HEK293T (cell line): ENCODE results near the gene PYGB.

Source experiments
- CTCF ChIA-PET: fragments of 350-600 bp; formaldehyde crosslinking; extraction: SDS; loops from one replicate; lab custom pipeline; 2021; ENCODE audit warnings: antibody characterized with exemption, inconsistent platforms; lab: Yijun Ruan, JAX
- POLR2A ChIA-PET: fragments of 350-600 bp; formaldehyde crosslinking; extraction: SDS; loops from one replicate; lab custom pipeline; 2020; ENCODE audit warnings: antibody characterized with exemption, inconsistent platforms; lab: Yijun Ruan, JAX
- DNase-seq: peaks from one replicate; pipeline ENCODE4 v3.0.0; 2012; ENCODE audit warnings: mixed read lengths; ENCODE audit errors: extremely low spot score
- ARNT ChIP-seq: fragments of 450-650 bp; IDR thresholded peaks from 2 replicates; pipeline ENCODE4 v1.6.1; 2017; ENCODE audit warnings: mild to moderate bottlenecking
- BHLHE40 ChIP-seq: fragments of 450-650 bp; IDR thresholded peaks from 2 replicates; pipeline ENCODE4 v1.6.1; 2016; ENCODE audit warnings: mild to moderate bottlenecking, moderate library complexity, borderline replicate concordance
- CTBP1 ChIP-seq: fragments of 450-650 bp; IDR thresholded peaks from 2 replicates; pipeline ENCODE4 v1.6.1; 2016; ENCODE audit warnings: borderline replicate concordance
- ELF4 ChIP-seq: fragments of 450-650 bp; IDR thresholded peaks from 2 replicates; pipeline ENCODE4 v1.6.1; 2017; ENCODE audit warnings: antibody characterized with exemption
- FOXA1 ChIP-seq: fragments of 450-650 bp; IDR thresholded peaks from 2 replicates; pipeline ENCODE4 v1.6.1; 2016; ENCODE audit warnings: mild to moderate bottlenecking
- FOXK2 ChIP-seq: fragments of 450-650 bp; IDR thresholded peaks from 2 replicates; pipeline ENCODE4 v1.6.1; 2016; ENCODE audit warnings: mild to moderate bottlenecking
- FOXM1 ChIP-seq: fragments of 450-650 bp; IDR thresholded peaks from 2 replicates; pipeline ENCODE4 v1.6.1; 2017; ENCODE audit warnings: mild to moderate bottlenecking, borderline replicate concordance
- HDGF ChIP-seq: fragments of 450-650 bp; IDR thresholded peaks from 2 replicates; pipeline ENCODE4 v1.6.1; 2017; ENCODE audit warnings: antibody characterized with exemption, borderline replicate concordance
- L3MBTL2 ChIP-seq: fragments of 450-650 bp; conservative IDR thresholded peaks from 2 replicates; pipeline ENCODE4 v1.6.1; 2016; ENCODE audit warnings: mild to moderate bottlenecking
- LEF1 ChIP-seq: fragments of 450-650 bp; IDR thresholded peaks from 2 replicates; pipeline ENCODE4 v1.6.1; 2017; ENCODE audit warnings: mild to moderate bottlenecking, borderline replicate concordance
- NFRKB ChIP-seq: fragments of 450-650 bp; IDR thresholded peaks from 2 replicates; pipeline ENCODE4 v1.6.1; 2016; ENCODE audit warnings: mild to moderate bottlenecking, moderate library complexity
- SP1 ChIP-seq: fragments of 450-650 bp; IDR thresholded peaks from 2 replicates; pipeline ENCODE4 v1.6.1; 2017
- SUZ12 ChIP-seq: fragments of 450-650 bp; IDR thresholded peaks from 2 replicates; pipeline ENCODE4 v1.6.1; 2016; ENCODE audit warnings: mild to moderate bottlenecking
- TARDBP ChIP-seq: fragments of 450-650 bp; IDR thresholded peaks from 2 replicates; pipeline ENCODE4 v1.6.1; 2016
- ZNF384 ChIP-seq: fragments of 450-650 bp; IDR thresholded peaks from 2 replicates; pipeline ENCODE4 v1.6.1; 2016
- TF ChIP-seq, protein P1 (sequence below): fragments of 450-650 bp; IDR thresholded peaks from 2 replicates; pipeline ENCODE4 v1.6.1; 2016

PYGB gene

DNA sequence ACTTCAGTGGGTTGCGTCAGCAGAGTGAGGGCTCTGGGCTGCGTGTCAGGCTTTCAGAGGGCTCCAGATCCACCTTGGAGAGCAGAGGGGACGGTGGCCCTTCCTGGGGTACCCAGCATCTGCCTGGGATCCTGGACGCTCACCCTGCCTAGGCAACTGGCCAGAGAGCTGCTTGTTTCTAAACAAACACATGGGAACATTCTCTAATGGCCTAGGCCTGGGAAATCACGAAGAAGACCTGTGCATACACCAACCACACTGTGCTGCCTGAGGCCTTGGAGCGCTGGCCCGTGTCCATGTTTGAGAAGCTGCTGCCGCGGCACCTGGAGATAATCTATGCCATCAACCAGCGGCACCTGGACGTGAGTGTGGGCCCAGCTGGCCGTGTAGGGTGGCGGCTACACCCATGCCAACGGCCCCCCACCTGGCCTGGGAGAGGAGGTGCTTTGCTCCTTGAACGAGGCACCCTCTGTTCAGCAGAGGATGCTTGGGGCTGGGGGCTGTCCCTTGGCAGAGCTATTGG lies 32.2 kb downstream of the PYGB start:
- DNase-seq: no peak
- CTCF ChIA-PET: no interaction called here
- POLR2A ChIA-PET: interaction anchor here (1.2 kb wide), 1 partner anchor 31 kb away, joined by 3 read pairs; no protein-coding TSS in a partner anchor
- TF ChIP-seq ZNF384: no peak
- no peak for TF ChIP-seq CTBP1
- TF ChIP-seq BHLHE40: no peak
- no peak for TF ChIP-seq TARDBP
- no peak for TF ChIP-seq HDGF
- no peak for TF ChIP-seq LEF1
- no peak for TF ChIP-seq SP1
- TF ChIP-seq ARNT: no peak
- TF ChIP-seq L3MBTL2: no peak
- TF ChIP-seq NFRKB: no peak
- TF ChIP-seq ELF4: no peak
- TF ChIP-seq, protein P1, sequence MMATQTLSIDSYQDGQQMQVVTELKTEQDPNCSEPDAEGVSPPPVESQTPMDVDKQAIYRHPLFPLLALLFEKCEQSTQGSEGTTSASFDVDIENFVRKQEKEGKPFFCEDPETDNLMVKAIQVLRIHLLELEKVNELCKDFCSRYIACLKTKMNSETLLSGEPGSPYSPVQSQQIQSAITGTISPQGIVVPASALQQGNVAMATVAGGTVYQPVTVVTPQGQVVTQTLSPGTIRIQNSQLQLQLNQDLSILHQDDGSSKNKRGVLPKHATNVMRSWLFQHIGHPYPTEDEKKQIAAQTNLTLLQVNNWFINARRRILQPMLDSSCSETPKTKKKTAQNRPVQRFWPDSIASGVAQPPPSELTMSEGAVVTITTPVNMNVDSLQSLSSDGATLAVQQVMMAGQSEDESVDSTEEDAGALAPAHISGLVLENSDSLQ: no peak
- no peak for TF ChIP-seq SUZ12
- no peak for TF ChIP-seq FOXK2
- no peak for TF ChIP-seq FOXM1
- TF ChIP-seq FOXA1: no peak

DNA sequence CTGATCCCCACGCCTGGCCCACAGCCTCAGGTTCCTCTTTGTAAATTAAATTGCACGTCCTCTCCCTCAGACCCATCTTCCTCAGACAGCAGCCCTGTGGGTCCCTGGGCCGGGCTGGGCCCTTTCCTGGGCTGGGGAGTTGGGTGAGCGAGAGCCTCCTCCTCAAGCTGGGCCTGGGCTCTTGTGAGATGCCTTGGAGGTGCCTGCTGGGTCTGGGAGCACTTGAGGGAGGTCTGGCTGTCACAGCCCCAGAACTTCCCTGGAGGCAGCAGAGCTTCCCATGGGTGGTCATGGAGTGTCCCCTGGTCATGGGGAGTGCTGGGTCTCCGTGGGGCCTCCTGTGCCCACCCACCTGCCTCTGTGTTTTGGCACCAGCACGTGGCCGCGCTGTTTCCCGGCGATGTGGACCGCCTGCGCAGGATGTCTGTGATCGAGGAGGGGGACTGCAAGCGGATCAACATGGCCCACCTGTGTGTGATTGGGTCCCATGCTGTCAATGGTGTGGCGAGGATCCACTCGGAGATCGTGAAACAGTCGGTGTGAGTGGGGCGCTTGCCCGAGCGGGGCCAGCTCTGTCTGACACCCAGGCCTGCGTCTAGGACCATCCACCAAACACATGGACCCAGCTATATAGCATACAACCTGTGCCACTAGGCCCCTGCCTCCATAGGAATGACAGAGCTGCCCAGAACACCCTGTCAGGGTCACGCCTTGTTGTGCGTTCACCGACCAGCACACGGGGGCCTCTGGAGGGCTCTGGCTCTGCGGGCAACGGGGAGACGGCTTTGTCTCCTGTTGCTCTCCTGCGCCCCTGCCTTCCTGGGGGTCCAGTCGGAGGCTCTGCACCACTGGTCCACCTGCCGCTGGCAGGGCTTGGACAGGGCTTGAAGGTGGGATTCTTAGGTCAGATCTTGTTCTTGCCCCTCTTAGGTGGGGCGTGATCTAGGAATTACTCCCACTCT lies 33.0 kb downstream of the PYGB start:
- TF ChIP-seq LEF1 (no peak), ARNT (no peak), FOXM1 (no peak), ZNF384 (no peak), L3MBTL2 (no peak), FOXA1 (no peak), HDGF (no peak)
- TF ChIP-seq, protein P1: no peak
- ChIA-PET CTCF (interaction anchor here (1.3 kb wide), 2 partner anchors 13 to 15 kb away, joined by 3 to 5 read pairs; no protein-coding TSS in a partner anchor), POLR2A (interaction anchor here (1.2 kb wide), 1 partner anchor 32 kb away, joined by 3 read pairs; no protein-coding TSS in a partner anchor)
- no peak for DNase-seq

DNA sequence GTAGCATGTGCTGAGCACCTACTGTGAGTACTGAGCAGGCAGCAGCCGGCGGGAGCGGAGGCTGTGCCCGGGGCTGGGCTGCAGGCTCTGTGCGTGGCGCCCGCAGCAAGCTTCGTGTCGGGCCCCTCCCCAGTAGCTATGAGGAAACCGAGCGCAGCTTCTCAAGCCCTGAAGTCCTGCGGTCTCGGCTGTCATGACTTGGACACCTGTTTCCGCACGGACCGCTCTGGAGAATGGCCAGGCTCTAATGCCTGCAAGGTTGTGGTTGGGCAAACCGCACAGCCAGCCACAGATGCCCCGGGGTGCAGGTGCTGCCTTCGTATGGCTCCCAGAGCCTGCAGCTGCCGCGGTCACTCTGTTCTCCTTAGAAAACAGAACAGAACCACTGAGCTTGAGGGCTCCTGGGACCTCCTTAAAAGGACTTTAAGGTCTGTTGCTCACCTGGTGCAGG lies 33.7 kb downstream of the PYGB start:
- no peak for DNase-seq
- POLR2A ChIA-PET: no interaction called here
- CTCF ChIA-PET: interaction anchor here (1.3 kb wide), 2 partner anchors 12 to 14 kb away, joined by 3 to 5 read pairs; no protein-coding TSS in a partner anchor
- TF ChIP-seq TARDBP: no peak
- no peak for TF ChIP-seq CTBP1
- no peak for TF ChIP-seq FOXA1
- TF ChIP-seq ARNT: no peak
- TF ChIP-seq ELF4: no peak
- TF ChIP-seq ZNF384: no peak
- TF ChIP-seq SP1: no peak
- TF ChIP-seq BHLHE40: no peak
- TF ChIP-seq FOXK2: no peak
- no peak for TF ChIP-seq L3MBTL2
- no peak for TF ChIP-seq SUZ12
- no peak for TF ChIP-seq HDGF
- no peak for TF ChIP-seq FOXM1
- TF ChIP-seq NFRKB: no peak
- no peak for TF ChIP-seq LEF1
- TF ChIP-seq, protein P1: no peak

DNA sequence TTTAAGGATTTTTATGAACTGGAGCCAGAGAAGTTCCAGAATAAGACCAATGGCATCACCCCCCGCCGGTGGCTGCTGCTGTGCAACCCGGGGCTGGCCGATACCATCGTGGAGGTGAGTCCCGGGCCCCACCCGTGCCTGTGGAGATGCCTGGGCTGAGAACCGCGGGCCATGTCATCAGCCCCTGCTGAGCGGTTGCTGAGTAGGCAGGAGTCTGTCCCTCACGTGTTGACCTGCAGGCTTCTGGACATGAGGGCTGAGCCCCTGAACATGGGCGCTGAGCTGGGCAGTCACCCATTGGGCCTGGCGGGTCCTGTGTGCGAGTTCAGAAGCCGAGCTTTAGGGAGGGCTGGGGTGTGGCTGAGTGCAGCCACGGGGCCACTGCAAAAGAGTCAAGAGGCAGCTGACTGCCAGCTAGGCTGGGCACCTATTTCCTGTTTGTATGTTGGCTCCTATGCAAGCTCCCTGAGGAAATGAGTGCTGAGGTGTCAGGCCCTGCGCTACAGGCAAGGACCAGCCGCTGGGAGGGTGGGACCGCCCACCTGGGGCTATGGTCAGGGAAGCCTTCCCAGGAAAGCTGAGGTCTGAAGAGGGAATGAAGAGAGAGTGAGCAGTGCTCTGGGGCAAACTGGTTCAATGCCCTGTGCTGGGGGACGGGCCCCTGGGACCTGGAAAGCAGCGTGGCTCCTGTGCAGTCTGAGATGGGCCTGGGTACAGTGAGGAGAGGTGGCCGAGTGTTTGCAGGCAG lies 34.3 kb downstream of the PYGB start:
- no peak for TF ChIP-seq ELF4
- TF ChIP-seq FOXA1: no peak
- ChIA-PET POLR2A (no interaction called here), CTCF (interaction anchor here (1.3 kb wide), 2 partner anchors 12 to 14 kb away, joined by 3 to 5 read pairs; no protein-coding TSS in a partner anchor)
- no peak for DNase-seq

DNA sequence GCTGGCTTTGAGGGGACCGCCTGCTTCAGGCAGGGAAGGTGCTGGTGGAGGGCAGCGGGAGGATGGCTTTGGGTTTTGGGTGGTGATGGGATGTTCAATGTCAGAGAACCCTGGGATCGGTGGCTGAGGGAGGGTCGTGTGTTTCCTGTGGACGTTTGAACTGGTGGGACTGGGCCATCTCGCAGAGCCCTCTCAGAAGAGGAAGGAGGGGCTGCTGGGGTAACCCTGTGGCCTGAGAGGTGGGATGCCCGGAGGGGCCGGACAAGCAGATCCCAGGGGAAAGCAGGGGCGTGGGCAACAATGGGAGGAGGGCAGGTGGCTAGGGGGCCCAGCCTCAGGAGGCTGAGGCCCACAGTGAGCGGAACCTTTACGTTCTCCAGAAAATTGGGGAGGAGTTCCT lies 34.9 kb downstream of the PYGB start:
- TF ChIP-seq HDGF: no peak
- no peak for TF ChIP-seq LEF1
- no peak for TF ChIP-seq TARDBP
- no peak for TF ChIP-seq ARNT
- TF ChIP-seq L3MBTL2: no peak
- no peak for TF ChIP-seq ZNF384
- TF ChIP-seq FOXM1: no peak
- no peak for TF ChIP-seq SP1
- TF ChIP-seq BHLHE40: no peak
- TF ChIP-seq ELF4: no peak
- TF ChIP-seq, protein P1: no peak
- TF ChIP-seq FOXK2: no peak
- no peak for TF ChIP-seq NFRKB
- no peak for DNase-seq
- ChIA-PET CTCF (interaction anchor here (1.3 kb wide), 2 partner anchors 11 to 13 kb away, joined by 3 to 5 read pairs; no protein-coding TSS in a partner anchor), POLR2A (no interaction called here)
